HEK293T (cell line): ENCODE results near the gene WNT9B.

Experiments used
- CTCF ChIA-PET: fragments of 350-600 bp; formaldehyde crosslinking; extraction: SDS; loops from one replicate; lab custom pipeline; 2021; ENCODE audit warnings: antibody characterized with exemption, inconsistent platforms; lab: Yijun Ruan, JAX
- POLR2A ChIA-PET: fragments of 350-600 bp; formaldehyde crosslinking; extraction: SDS; loops from one replicate; lab custom pipeline; 2020; ENCODE audit warnings: antibody characterized with exemption, inconsistent platforms; lab: Yijun Ruan, JAX
- DNase-seq: peaks from one replicate; pipeline ENCODE4 v3.0.0; 2012; ENCODE audit warnings: mixed read lengths; ENCODE audit errors: extremely low spot score
- ARNT ChIP-seq: fragments of 450-650 bp; IDR thresholded peaks from 2 replicates; pipeline ENCODE4 v1.6.1; 2017; ENCODE audit warnings: mild to moderate bottlenecking
- BHLHE40 ChIP-seq: fragments of 450-650 bp; IDR thresholded peaks from 2 replicates; pipeline ENCODE4 v1.6.1; 2016; ENCODE audit warnings: mild to moderate bottlenecking, moderate library complexity, borderline replicate concordance
- CTBP1 ChIP-seq: fragments of 450-650 bp; IDR thresholded peaks from 2 replicates; pipeline ENCODE4 v1.6.1; 2016; ENCODE audit warnings: borderline replicate concordance
- ELF4 ChIP-seq: fragments of 450-650 bp; IDR thresholded peaks from 2 replicates; pipeline ENCODE4 v1.6.1; 2017; ENCODE audit warnings: antibody characterized with exemption
- FOXA1 ChIP-seq: fragments of 450-650 bp; IDR thresholded peaks from 2 replicates; pipeline ENCODE4 v1.6.1; 2016; ENCODE audit warnings: mild to moderate bottlenecking
- FOXK2 ChIP-seq: fragments of 450-650 bp; IDR thresholded peaks from 2 replicates; pipeline ENCODE4 v1.6.1; 2016; ENCODE audit warnings: mild to moderate bottlenecking
- FOXM1 ChIP-seq: fragments of 450-650 bp; IDR thresholded peaks from 2 replicates; pipeline ENCODE4 v1.6.1; 2017; ENCODE audit warnings: mild to moderate bottlenecking, borderline replicate concordance
- HDGF ChIP-seq: fragments of 450-650 bp; IDR thresholded peaks from 2 replicates; pipeline ENCODE4 v1.6.1; 2017; ENCODE audit warnings: antibody characterized with exemption, borderline replicate concordance
- L3MBTL2 ChIP-seq: fragments of 450-650 bp; conservative IDR thresholded peaks from 2 replicates; pipeline ENCODE4 v1.6.1; 2016; ENCODE audit warnings: mild to moderate bottlenecking
- LEF1 ChIP-seq: fragments of 450-650 bp; IDR thresholded peaks from 2 replicates; pipeline ENCODE4 v1.6.1; 2017; ENCODE audit warnings: mild to moderate bottlenecking, borderline replicate concordance
- PKNOX1 ChIP-seq: fragments of 450-650 bp; IDR thresholded peaks from 2 replicates; pipeline ENCODE4 v1.6.1; 2016
- SP1 ChIP-seq: fragments of 450-650 bp; IDR thresholded peaks from 2 replicates; pipeline ENCODE4 v1.6.1; 2017
- SUZ12 ChIP-seq: fragments of 450-650 bp; IDR thresholded peaks from 2 replicates; pipeline ENCODE4 v1.6.1; 2016; ENCODE audit warnings: mild to moderate bottlenecking
- TARDBP ChIP-seq: fragments of 450-650 bp; IDR thresholded peaks from 2 replicates; pipeline ENCODE4 v1.6.1; 2016
- ZNF384 ChIP-seq: fragments of 450-650 bp; IDR thresholded peaks from 2 replicates; pipeline ENCODE4 v1.6.1; 2016

The WNT9B gene

GRCh38 chr17:46931596-46931995 is 80.2 kb downstream of the WNT9B start:
- TF ChIP-seq L3MBTL2 (no peak), LEF1 (no peak), TARDBP (no peak), CTBP1 (no peak), HDGF (no peak), FOXK2 (no peak)
- DNase-seq, result no peak
- ChIA-PET POLR2A (no interaction called here), CTCF (no interaction called here)

GRCh38 chr17:46935658-46936266 is 84.4 kb downstream of the WNT9B start:
- ChIA-PET CTCF (no interaction called here), POLR2A (no interaction called here)
- TF ChIP-seq SP1, result no peak
- TF ChIP-seq PKNOX1, result no peak
- no peak for TF ChIP-seq SUZ12
- no peak for TF ChIP-seq BHLHE40
- no peak for TF ChIP-seq TARDBP
- no peak for TF ChIP-seq CTBP1
- no peak for TF ChIP-seq FOXK2
- TF ChIP-seq HDGF, result no peak
- TF ChIP-seq ZNF384, result no peak
- TF ChIP-seq LEF1, result no peak
- no peak for TF ChIP-seq FOXM1
- no peak for TF ChIP-seq ELF4
- no peak for TF ChIP-seq FOXA1
- no peak for TF ChIP-seq ARNT
- no peak for DNase-seq
